HL-60 (cell line): ENCODE measurements around the gene PIWIL4.

Experiments
- CTCF ChIP-seq: IDR thresholded peaks from one replicate; pipeline ENCODE4 v1.5.1; 2011; ENCODE audit warnings: low read length, control low read depth, inconsistent platforms; ENCODE audit not compliant: insufficient read depth
- GABPA ChIP-seq: IDR thresholded peaks from 2 replicates; pipeline ENCODE4 v1.6.1; 2012; ENCODE audit warnings: low read depth
- POLR2AphosphoS5 ChIP-seq: IDR thresholded peaks from 2 replicates; pipeline ENCODE4 v1.6.1; 2012; ENCODE audit warnings: low read depth
- REST ChIP-seq: IDR thresholded peaks from 2 replicates; pipeline ENCODE4 v1.6.1; 2012; ENCODE audit warnings: low read depth; ENCODE audit not compliant: insufficient replicate concordance
- SPI1 ChIP-seq: IDR thresholded peaks from 2 replicates; pipeline ENCODE4 v1.6.1; 2012; ENCODE audit warnings: low read depth, mild to moderate bottlenecking, borderline replicate concordance

GRCh38 chr11:94546886-94547285, 20.3 kb upstream of the PIWIL4 start:
- TF ChIP-seq POLR2AphosphoS5, result 0 out of 2 replicates have a peak, but pooled peaks have one; percentile 48
- no peak for TF ChIP-seq CTCF
- TF ChIP-seq SPI1, result no peak
- no peak for TF ChIP-seq REST
- no peak for TF ChIP-seq GABPA
